Mucosa of descending colon (tissue), 3 donors: Measurements from ENCODE around the gene TGFBI. TPM values are rescaled to one million over a fixed set of nuclear protein-coding genes. Genes with fewer than 3 reads are reported as not detected.
A peak's percentile ranks its signal among the peaks of the same experiment; 100 is the strongest.
"Not testable (repeated sequence)": the region's sequence is repeated elsewhere in the genome, so short reads cannot be mapped to it uniquely, and the experiment has no call there.

Experiments used
- ATAC-seq: fragments of 200-7000 bp; cut with Tn5 transposase; one replicate; pipeline ENCODE4 v1.9.1; 2020; ENCODE audit warnings: mild to moderate bottlenecking, moderate library complexity
- DNase-seq, 3 donors: peaks; one replicate each; pipeline ENCODE4 v3.0.0-alpha.2; 2020
- H3K36me3 ChIP-seq: fragments of 200-600 bp; one replicate; pipeline ENCODE4 v1.8.0; 2021; ENCODE audit warnings: low read depth, mild to moderate bottlenecking
- H3K4me1 ChIP-seq: fragments of 200-600 bp; one replicate; pipeline ENCODE4 v1.8.0; 2021; ENCODE audit warnings: low read depth, mild to moderate bottlenecking
- H3K4me3 ChIP-seq: fragments of 200-600 bp; one replicate; pipeline ENCODE4 v1.8.0; 2021; ENCODE audit warnings: mild to moderate bottlenecking
- H3K9me3 ChIP-seq: fragments of 200-600 bp; one replicate; pipeline ENCODE4 v1.8.0; 2021; ENCODE audit warnings: mild to moderate bottlenecking
- intact Hi-C, 2 donors: fragments of 100-400 bp; cut with DNase I in 1 of 2; cut with micrococcal nuclease in 1 of 2; formaldehyde crosslinking; loops; one replicate each; pipeline versions ENCODE4 v1.11.0 to v1.11.1; 2022; cut with DNase I, micrococcal nuclease
- total RNA-seq, 3 donors: library from RNA; stranded (reverse); fragmentation: NEBNext Ultra II Directional in 2 of 3; extraction: Animal tissue kit (Norgen Biotek cat#: 25700) in 2 of 3; gene quantifications; one replicate each; pipeline versions ENCODE4 v1.2.1 to v1.2.4, GENCODE V29; 2021 to 2023
- TF ChIP-seq, protein P1 (sequence below): fragments of 200-600 bp; IDR thresholded peaks from one replicate; pipeline ENCODE4 v1.8.0; 2022; ENCODE audit warnings: antibody characterized with exemption, mild to moderate bottlenecking
- donor health status: DM: no; HTN: no; CAD: no; lungs with moderate emphysema.
- donor health status: DM: no; HTN: no; CAD: no.
- donor health status: DM: no; HTN: yes; CAD: no.

TGFBI gene
- total RNA-seq, 3 donors from 2014 or later = 26.8 to 77.1 (median 47.0) TPM

DNA sequence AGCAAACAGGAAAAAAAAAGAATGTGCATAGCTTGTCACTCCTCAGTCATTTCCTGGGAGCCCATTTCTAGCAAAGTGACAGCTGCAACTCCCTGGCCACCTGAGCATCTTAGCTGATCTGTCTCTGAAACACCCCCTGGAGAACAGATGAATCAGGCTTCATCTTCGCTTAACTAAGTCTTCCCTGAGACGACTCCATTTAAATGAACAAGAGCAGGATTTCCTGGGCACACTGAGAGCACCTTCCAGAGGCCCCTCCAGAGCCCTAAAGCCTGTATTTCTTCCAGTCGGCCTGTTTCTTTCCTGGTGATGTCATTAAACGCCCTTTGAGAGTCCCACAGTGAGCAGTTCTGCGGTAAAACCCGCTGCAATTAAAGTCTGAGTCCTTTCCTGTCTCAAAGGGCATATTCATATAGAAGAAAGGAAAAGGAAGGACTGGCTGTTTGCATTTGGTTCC is 13.9 kb downstream of the TGFBI start:
- no peaks in the 10 kb centered on the region for H3K36me3 ChIP-seq
- DNase-seq (no peak), ATAC-seq (peak; percentile 75)
- peaks cover 23% of the 10 kb centered on the region for H3K4me1 ChIP-seq
- no peak overlapping the region for H3K4me3 ChIP-seq
- no peaks in the 10 kb centered on the region for H3K9me3 ChIP-seq
- intact Hi-C loops = no loop called here
- TF ChIP-seq, protein P1, sequence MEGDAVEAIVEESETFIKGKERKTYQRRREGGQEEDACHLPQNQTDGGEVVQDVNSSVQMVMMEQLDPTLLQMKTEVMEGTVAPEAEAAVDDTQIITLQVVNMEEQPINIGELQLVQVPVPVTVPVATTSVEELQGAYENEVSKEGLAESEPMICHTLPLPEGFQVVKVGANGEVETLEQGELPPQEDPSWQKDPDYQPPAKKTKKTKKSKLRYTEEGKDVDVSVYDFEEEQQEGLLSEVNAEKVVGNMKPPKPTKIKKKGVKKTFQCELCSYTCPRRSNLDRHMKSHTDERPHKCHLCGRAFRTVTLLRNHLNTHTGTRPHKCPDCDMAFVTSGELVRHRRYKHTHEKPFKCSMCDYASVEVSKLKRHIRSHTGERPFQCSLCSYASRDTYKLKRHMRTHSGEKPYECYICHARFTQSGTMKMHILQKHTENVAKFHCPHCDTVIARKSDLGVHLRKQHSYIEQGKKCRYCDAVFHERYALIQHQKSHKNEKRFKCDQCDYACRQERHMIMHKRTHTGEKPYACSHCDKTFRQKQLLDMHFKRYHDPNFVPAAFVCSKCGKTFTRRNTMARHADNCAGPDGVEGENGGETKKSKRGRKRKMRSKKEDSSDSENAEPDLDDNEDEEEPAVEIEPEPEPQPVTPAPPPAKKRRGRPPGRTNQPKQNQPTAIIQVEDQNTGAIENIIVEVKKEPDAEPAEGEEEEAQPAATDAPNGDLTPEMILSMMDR = no peak

DNA sequence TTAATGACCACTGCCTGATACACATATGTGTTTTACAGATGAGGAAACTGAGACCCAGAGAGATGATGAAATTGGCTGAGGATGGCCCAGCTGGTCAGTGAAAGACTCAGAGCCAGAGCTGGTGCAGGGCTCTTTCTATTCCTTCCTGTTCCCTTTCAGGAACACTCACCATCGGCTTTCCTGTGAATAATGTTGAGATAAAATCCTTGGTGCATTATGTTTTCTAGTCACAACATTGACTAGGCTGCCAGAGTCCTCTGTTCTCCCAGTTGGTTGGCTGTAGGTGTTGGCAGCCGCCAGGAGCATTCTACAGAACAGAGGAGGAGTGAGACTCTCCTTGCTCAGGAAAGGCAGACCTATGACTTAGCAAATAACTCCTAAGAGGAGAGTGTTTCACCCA is 14.8 kb downstream of the TGFBI start:
- ATAC-seq (no peak), DNase-seq (no peak)
- intact Hi-C loops = no loop called here
- H3K36me3 ChIP-seq = no peaks in the 10 kb centered on the region
- H3K9me3 ChIP-seq = no peaks in the 10 kb centered on the region
- peaks cover 17% of the 10 kb centered on the region for H3K4me1 ChIP-seq
- TF ChIP-seq, protein P1 = no peak
- no peak overlapping the region for H3K4me3 ChIP-seq

DNA sequence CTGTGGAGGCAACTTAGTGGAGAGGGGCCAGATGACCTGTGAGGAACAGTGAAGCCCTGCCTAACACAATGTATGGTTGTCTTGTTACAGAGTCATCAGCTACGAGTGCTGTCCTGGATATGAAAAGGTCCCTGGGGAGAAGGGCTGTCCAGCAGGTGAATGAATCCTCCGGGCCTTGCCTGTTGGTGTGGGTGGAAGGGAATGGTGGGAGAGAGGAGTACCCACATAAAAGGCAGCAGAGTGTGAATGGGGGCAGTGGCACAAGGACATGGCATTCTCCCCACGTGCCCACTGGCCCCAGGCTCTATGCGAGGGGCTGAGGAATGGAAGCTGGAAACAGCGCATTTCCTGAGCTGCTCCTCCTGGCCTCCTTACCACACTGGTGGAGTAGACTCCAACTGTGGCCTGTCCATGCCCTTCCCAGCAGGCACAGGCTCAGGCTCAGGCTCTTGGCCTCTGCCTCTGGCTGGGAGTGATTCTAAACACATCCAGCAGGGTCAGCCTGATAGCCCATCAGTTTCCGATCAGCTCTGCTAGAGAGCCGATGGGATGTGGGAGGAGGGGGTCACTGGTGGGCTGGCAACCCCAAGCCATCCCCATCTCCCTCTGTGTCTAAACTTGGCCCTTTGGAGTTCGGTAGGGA is 15.3 kb downstream of the TGFBI start:
- Histone ChIP-seq H3K4me1 (peaks cover 17% of the 10 kb centered on the region), H3K9me3 (no peaks in the 10 kb centered on the region), H3K36me3 (no peaks in the 10 kb centered on the region), H3K4me3 (no peak overlapping the region)
- DNase-seq (no peak), ATAC-seq (no peak)
- TF ChIP-seq, protein P1 = no peak
- intact Hi-C loops = no loop called here

DNA sequence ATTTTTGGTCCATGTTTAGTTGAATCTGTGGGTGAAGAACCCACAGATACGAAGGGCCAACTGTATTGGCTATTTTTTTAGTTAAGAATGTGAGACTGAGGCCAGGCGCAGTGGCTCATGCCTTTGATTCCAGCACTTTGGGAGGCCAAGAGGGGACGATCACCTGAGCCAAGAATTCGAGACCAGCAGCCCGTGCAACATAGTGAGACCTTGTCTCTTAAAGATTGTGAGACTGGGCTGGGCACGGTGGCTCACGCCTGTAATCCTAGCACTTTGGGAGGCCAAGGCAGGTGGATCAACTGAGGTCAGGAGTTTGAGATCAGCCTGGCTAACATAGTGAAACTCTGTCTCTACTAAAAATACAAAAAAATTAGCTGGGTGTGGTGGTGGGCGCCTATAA is 16.2 kb downstream of the TGFBI start:
- H3K4me3 ChIP-seq, ATAC-seq, H3K36me3 ChIP-seq, H3K9me3 ChIP-seq, DNase-seq, intact Hi-C loops: not testable (repeated sequence)
- H3K4me1 ChIP-seq = peaks cover 17% of the 10 kb centered on the region

DNA sequence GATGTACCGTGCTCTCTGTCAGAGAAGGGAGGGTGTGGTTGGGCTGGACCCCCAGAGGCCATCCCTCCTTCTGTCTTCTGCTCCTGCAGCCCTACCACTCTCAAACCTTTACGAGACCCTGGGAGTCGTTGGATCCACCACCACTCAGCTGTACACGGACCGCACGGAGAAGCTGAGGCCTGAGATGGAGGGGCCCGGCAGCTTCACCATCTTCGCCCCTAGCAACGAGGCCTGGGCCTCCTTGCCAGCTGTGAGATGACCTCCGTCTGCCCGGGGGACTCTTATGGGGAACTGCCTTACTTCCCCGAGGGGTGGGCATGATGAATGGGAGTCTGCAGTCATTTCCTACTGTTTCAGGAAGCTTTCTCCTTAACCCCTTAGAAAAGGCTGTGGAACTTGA is 17.5 kb downstream of the TGFBI start:
- intact Hi-C loops = no loop called here
- no peak overlapping the region for H3K4me3 ChIP-seq
- ATAC-seq = no peak
- no peak for DNase-seq
- TF ChIP-seq, protein P1 = no peak
- no peaks in the 10 kb centered on the region for H3K9me3 ChIP-seq
- H3K4me1 ChIP-seq = peaks cover 11% of the 10 kb centered on the region
- H3K36me3 ChIP-seq = no peaks in the 10 kb centered on the region

DNA sequence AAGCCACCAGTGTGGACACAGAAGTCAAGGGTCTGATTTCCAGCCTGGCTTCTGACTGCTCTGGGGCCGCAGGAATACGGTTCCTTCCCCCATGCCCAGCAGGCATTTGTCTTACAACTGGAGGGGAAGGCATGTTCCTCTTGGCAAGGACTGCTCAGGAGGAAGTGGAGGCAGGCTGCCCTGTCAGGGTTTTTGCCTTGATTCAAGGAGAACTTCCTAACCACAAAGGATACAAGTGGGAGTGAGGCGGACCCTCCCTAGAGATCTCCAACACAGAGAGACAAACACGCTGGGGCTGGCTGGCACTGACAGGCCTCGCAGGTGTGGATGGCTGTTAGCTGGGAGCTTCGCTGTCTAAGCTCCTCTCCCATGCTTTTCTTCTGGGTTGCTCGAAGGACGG is 19.1 kb downstream of the TGFBI start:
- DNase-seq (no peak), ATAC-seq (no peak)
- Histone ChIP-seq H3K4me1 (peaks cover 4% of the 10 kb centered on the region), H3K9me3 (no peaks in the 10 kb centered on the region), H3K4me3 (no peak overlapping the region), H3K36me3 (no peaks in the 10 kb centered on the region)
- TF ChIP-seq, protein P1 = no peak
- intact Hi-C loops = no loop called here
